ENCODE data around the gene LIPT2.
"Not testable (repeated sequence)": the region's sequence is repeated elsewhere in the genome, so short reads cannot be mapped to it uniquely, and the experiment has no call there.

The LIPT2 gene

GRCh38 chr11:74492974-74493790 lies at the start of gene LIPT2:
Gene LIPT2, minus strand, starts transcription at chr11:74493724. Its CDS starts 21 bp downstream, at chr11:74493703.
- DNase-seq: peak; percentile 99

GRCh38 chr11:74541466-74541865 lies 47.9 kb upstream of the LIPT2 start:
- DNase-seq: no peak

- DNase-seq: no peak
These were observed 46.7 kb upstream of the LIPT2 start for GRCh38 chr11:74540270-74540669.

- DNase-seq: no peak
These were observed 45.2 kb upstream of the LIPT2 start for GRCh38 chr11:74538680-74539079.

GRCh38 chr11:74535371-74536160 lies 42.0 kb upstream of the LIPT2 start:
- no peak for DNase-seq

GRCh38 chr11:74534946-74535275 lies 41.4 kb upstream of the LIPT2 start:
- DNase-seq: not testable (repeated sequence)

- no peak for DNase-seq
These were observed 40.9 kb upstream of the LIPT2 start for GRCh38 chr11:74534216-74534945.

GRCh38 chr11:74533421-74533820 lies 39.9 kb upstream of the LIPT2 start:
- no peak for DNase-seq

- DNase-seq: no peak
These were observed 39.1 kb upstream of the LIPT2 start for GRCh38 chr11:74532501-74533246.

- DNase-seq: no peak
These were observed 31.5 kb upstream of the LIPT2 start for GRCh38 chr11:74524978-74525377.

- no peak for DNase-seq
These were observed 31.0 kb upstream of the LIPT2 start for GRCh38 chr11:74524501-74524900.

GRCh38 chr11:74522776-74523175 lies 29.3 kb upstream of the LIPT2 start:
- DNase-seq: no peak

GRCh38 chr11:74521666-74522252 lies 28.2 kb upstream of the LIPT2 start:
- no peak for DNase-seq

- DNase-seq: no peak
These were observed 27.6 kb upstream of the LIPT2 start for GRCh38 chr11:74520927-74521665.

- no peak for DNase-seq
These were observed 26.8 kb upstream of the LIPT2 start for GRCh38 chr11:74520316-74520715.

- no peak for DNase-seq
These were observed 26.2 kb upstream of the LIPT2 start for GRCh38 chr11:74519710-74520109.

- not testable (repeated sequence) for DNase-seq
These were observed 24.1 kb upstream of the LIPT2 start for GRCh38 chr11:74517592-74517991.

GRCh38 chr11:74507582-74507981 lies 14.1 kb upstream of the LIPT2 start:
- DNase-seq: no peak

GRCh38 chr11:74506823-74507222 lies 13.3 kb upstream of the LIPT2 start:
- DNase-seq: no peak

- DNase-seq: no peak
These were observed 12.4 kb upstream of the LIPT2 start for GRCh38 chr11:74505911-74506310.

- no peak for DNase-seq
These were observed 10.7 kb upstream of the LIPT2 start for GRCh38 chr11:74504100-74504691.

Data from activated effector memory CD4-positive, alpha-beta T cell treated with anti-CD3 and anti-CD28 coated beads, Interleukin-2, amount 50 U/mL, for 16 hours (primary cell).